Esophagus squamous epithelium (tissue), 5 donors: Measurements from ENCODE around the gene CACNA1F. TPM values are rescaled to one million over a fixed set of nuclear protein-coding genes. Genes with fewer than 3 reads are reported as not detected.

Experiments
- DNase-seq: peaks from one replicate; lab custom pipeline; 2025; lab: John Stamatoyannopoulos, UW
- H3K27ac ChIP-seq, 4 donors: fragments of 200-600 bp; sonication (generic); one replicate each; pipeline ENCODE4 v1.5.1; 2016 to 2019; ENCODE audit warnings: mild to moderate bottlenecking in 1 of 4
- H3K27me3 ChIP-seq, 4 donors: fragments of 200-600 bp; sonication (generic); 1 replicate in 3 of 4; 2 replicates in 1 of 4; pipeline versions ENCODE4 v1.5.1 to v1.6.0; 2017 to 2021; ENCODE audit warnings: antibody characterized with exemption in 1 of 4
- H3K36me3 ChIP-seq, 3 donors: fragments of 200-600 bp; sonication (generic); one replicate each; pipeline ENCODE4 v1.5.1; 2016 to 2019
- H3K4me1 ChIP-seq, 3 donors: fragments of 200-600 bp; sonication (generic); one replicate each; pipeline ENCODE4 v1.5.1; 2017 to 2019
- H3K4me3 ChIP-seq, 4 donors: fragments of 200-600 bp; sonication (generic); 1 replicate in 3 of 4; 2 replicates in 1 of 4; pipeline ENCODE4 v1.5.1; 2016 to 2019; ENCODE audit warnings: mild to moderate bottlenecking in 2 of 4, moderate library complexity in 1 of 4
- H3K9me3 ChIP-seq, 3 donors: fragments of 200-600 bp; sonication (generic); one replicate each; pipeline ENCODE4 v1.5.1; 2016 to 2019
- CTCF ChIP-seq, 6 experiments: fragments of 450-650 bp in 4 of 6; fragments of 200-600 bp in 2 of 6; sonication (generic) in 2 of 6; IDR thresholded peaks; one replicate each; pipeline ENCODE4 v1.5.1; 2016 to 2019; ENCODE audit warnings: antibody characterized with exemption in 6 of 6, mild to moderate bottlenecking in 4 of 6, moderate library complexity in 4 of 6
- POLR2A ChIP-seq, 4 donors: fragments of 450-650 bp; IDR thresholded peaks; one replicate each; pipeline ENCODE4 v1.6.1; 2017; ENCODE audit warnings: antibody characterized with exemption in 4 of 4, mild to moderate bottlenecking in 4 of 4, moderate library complexity in 3 of 4
- WGBS, 2 donors: methylation state at CpG; one replicate each; pipeline ENCODE4 v1.1.5; 2018; 5-methylcytosine and 5-hydroxymethylcytosine counted together
- intact Hi-C: fragments of 100-400 bp; cut with DNase I; formaldehyde crosslinking; loops from one replicate; pipeline ENCODE4 v1.15.0; 2022
- total RNA-seq, 4 donors: library from RNA; depleted of rRNA; stranded (reverse); fragments of >200 nt; gene quantifications; one replicate each; pipeline ENCODE4 v1.1.0, GENCODE V29; 2016
- donor health status: DM: yes; HTN: yes; CAD: no.

The CACNA1F gene
- total RNA-seq, 4 donors from 2014 or later, result 0.38 TPM; not detected in 3

DNA sequence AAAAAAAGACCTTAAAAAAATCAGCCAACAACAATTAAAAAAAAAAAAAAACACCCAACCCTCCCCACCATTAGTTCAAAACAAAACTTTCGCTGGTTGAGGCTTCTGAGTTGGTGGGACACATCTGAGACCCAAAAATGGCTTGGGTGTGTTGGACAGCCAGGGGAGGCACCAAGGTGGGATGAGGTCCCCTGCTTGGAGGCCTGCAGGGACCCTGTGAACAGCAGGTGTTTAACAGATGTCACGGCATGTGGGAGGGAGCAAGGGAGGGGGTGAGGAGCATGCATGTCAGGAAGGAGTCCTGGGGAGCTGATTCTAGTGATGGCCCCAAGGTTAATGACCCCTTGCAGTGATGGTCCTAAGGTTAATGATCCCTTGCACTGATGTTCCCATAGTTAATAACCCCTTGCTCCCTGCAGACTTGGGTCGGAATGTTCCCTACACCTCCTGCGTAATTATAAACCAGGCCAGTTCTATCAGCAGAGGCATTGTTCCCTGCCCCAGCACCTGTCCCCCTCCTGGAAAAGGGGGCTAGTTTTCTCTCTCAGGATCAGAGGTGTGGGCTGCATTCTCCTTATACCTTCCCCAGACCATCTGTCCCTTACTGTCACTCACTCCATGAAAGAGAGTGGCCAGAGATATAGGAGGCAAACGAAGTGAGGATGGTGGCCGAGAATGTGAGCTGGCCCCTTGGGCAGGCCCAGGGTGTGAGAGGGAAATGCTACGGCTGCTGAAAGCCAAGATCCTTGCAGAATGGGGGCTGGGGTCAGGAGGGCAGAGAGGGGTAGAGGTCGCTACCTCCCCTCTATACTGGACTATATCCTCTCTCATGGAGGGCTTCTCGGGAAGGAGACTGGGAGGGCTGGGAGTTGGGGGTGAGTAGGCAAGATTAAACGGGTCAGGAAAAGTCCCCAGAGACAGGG is 33.6 kb upstream of the CACNA1F start:
- DNase-seq, result no peak
- no peaks in the 10 kb centered on the region for H3K36me3 ChIP-seq
- H3K4me1 ChIP-seq, result peaks cover 11 to 17% (median 11%) of the 10 kb centered on the region in 3 donors
- intact Hi-C loops, result loop anchor here (5.0 kb wide), 1 partner anchor 69 kb away; no protein-coding TSS in a partner anchor
- 73 to 87% methylated on average over 7 to 8 of the region's 10 CpGs for WGBS, 2 donors
- H3K9me3 ChIP-seq, result no peaks in the 10 kb centered on the region
- H3K27ac ChIP-seq, result no peak overlapping the region
- TF ChIP-seq CTCF (IDR thresholded peaks at IDR 0.05) (no peak), POLR2A (IDR thresholded peaks at IDR 0.05) (no peak)
- no peak overlapping the region for H3K4me3 ChIP-seq
- no peaks in the 10 kb centered on the region for H3K27me3 ChIP-seq

DNA sequence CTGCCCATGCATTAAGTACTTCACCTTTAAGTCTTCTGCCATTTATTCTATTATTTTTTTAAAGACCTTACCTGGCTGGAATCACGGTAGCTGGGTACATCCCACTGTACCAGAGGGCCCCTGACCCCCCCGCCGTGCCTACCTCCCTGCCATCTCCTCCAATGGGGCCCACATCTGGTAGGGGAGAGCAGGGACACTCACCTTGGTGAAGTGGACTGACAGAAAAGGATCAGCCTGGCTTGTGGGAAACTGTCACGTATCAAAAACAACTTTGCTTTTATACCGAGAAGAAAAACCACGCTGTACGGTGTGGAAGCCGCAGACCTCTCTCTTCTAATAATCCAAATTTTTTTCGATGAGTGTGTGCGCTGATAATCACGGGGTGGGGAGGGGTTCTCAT is 31.3 kb upstream of the CACNA1F start, which contains the start of gene FOXP3:
Gene FOXP3, minus strand, starts transcription at position 251 of the 400 bp plus-strand sequence. CDS start 6,205 bp downstream, outside the sequence.
- intact Hi-C loops, result no loop called here
- no peak for DNase-seq
- TF ChIP-seq CTCF (IDR thresholded peaks at IDR 0.05), result no peak
- TF ChIP-seq POLR2A (IDR thresholded peaks at IDR 0.05), result no peak
- Histone ChIP-seq H3K36me3 (no peaks in the 10 kb centered on the region), H3K27ac (no peak within 1 kb of the TSS), H3K27me3 (no peaks in the 10 kb centered on the region), H3K9me3 (no peaks in the 10 kb centered on the region), H3K4me3 (no peak within 1 kb of the TSS), H3K4me1 (peaks cover 0 to 4% (median 0%) of the 10 kb centered on the region in 3 donors)
- 75 to 90% methylated on average over 8 to 11 of the region's 11 CpGs for WGBS, 2 donors

- no peak for TF ChIP-seq CTCF (IDR thresholded peaks at IDR 0.05)
- no peak for TF ChIP-seq POLR2A (IDR thresholded peaks at IDR 0.05)
- no peaks in the 10 kb centered on the region for H3K9me3 ChIP-seq
- DNase-seq, result no peak
- WGBS, 2 donors, result 78 to 79% methylated on average over 4 to 10 of the region's 10 CpGs
- intact Hi-C loops, result no loop called here
- no peak overlapping the region for H3K4me3 ChIP-seq
- no peaks in the 10 kb centered on the region for H3K27me3 ChIP-seq
- H3K36me3 ChIP-seq, result no peaks in the 10 kb centered on the region
- H3K4me1 ChIP-seq, result peaks cover 0 to 4% (median 0%) of the 10 kb centered on the region in 3 donors
- H3K27ac ChIP-seq, result no peak overlapping the region
Observed at GRCh38 chrX:49263631-49264030, 30.5 kb upstream of the CACNA1F start.

DNA sequence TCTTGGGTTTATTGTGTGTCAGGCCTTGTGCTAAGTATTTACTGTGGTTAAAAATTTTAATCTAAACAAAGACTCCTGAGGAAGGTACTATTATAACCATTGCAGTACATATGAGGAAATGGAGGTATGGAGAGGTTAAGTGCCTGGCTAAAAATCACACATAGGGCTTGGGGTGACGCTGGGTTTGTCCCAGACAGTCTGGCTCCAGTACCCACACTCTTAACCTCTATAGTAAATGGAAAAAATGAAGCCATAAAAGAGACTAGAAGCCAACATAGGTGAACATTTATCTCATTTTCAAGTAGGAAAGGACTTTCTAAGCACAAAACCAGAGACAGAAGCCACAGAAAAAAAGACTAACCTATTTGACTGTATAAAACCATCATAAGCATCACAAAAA is 29.5 kb upstream of the CACNA1F start:
- 25 to 60% methylated on average over 1 of the region's 1 CpG for WGBS, 2 donors
- intact Hi-C loops, result no loop called here
- TF ChIP-seq POLR2A (IDR thresholded peaks at IDR 0.05) (no peak), CTCF (IDR thresholded peaks at IDR 0.05) (no peak)

More for the DNA sequence above, 29.5 kb upstream of the CACNA1F start:
- DNase-seq, result no peak
- Histone ChIP-seq H3K36me3 (no peaks in the 10 kb centered on the region), H3K4me1 (no peaks in the 10 kb centered on the region), H3K27me3 (no peaks in the 10 kb centered on the region), H3K9me3 (no peaks in the 10 kb centered on the region), H3K27ac (no peak overlapping the region), H3K4me3 (no peak overlapping the region)
